GM12878 (cell line): ENCODE data around the gene RHPN2. TPM values are rescaled to one million over a fixed set of nuclear protein-coding genes. Genes with fewer than 3 reads are reported as not detected.

Experiments used
- ATAC-seq: fragments of 200-7000 bp; cut with Tn5 transposase; 3 replicates; pipeline ENCODE4 v1.9.1; 2020; ENCODE audit warnings: mild to moderate bottlenecking, moderate library complexity
- BruUV-seq: library from RNA; stranded (reverse); fragments of 400-500 nt; replicated peaks from 2 replicates; lab custom pipeline; 2021; lab: Mats Ljungman, UMichigan
- CTCF ChIA-PET: fragments of 300-600 bp; sonication (Branson Sonifier 250); formaldehyde crosslinking; extraction: SDS; loops from one replicate; lab custom pipeline; 2021; ENCODE audit warnings: inconsistent platforms; lab: Yijun Ruan, JAX
- POLR2A ChIA-PET: fragments of 350-600 bp; formaldehyde crosslinking; extraction: SDS; loops from one replicate; lab custom pipeline; 2021; ENCODE audit warnings: inconsistent platforms; lab: Charles Lee
- RAD21 ChIA-PET: fragments of 300-600 bp; sonication (Branson Sonifier 250); formaldehyde crosslinking; loops from one replicate; lab custom pipeline; 2023; ENCODE audit warnings: antibody characterized with exemption; ENCODE audit not compliant: unreplicated experiment; lab: Charles Lee
- SMC1A ChIA-PET: fragments of 300-600 bp; sonication (Branson Sonifier 250); formaldehyde crosslinking; loops from one replicate; lab custom pipeline; 2023; ENCODE audit not compliant: unreplicated experiment, uncharacterized antibody; lab: Charles Lee
- DNase-seq: peaks from one replicate; pipeline ENCODE4 v3.0.0-alpha.2; 2011; ENCODE audit warnings: low read depth, low spot score
- FAIRE-seq: peaks from 3 replicates; lab custom pipeline; 2011; peaks lifted over from hg19 to GRCh38; lab: Jason Lieb, UNC
- H2AFZ ChIP-seq: 2 replicates; pipeline ENCODE4 v1.6.0; 2011; ENCODE audit warnings: low read depth, low read length, control low read depth; ENCODE audit not compliant: control insufficient read depth
- H3K27ac ChIP-seq: 2 replicates; pipeline ENCODE4 v1.5.1; 2011; ENCODE audit warnings: control low read depth; ENCODE audit not compliant: control insufficient read depth, insufficient read depth
- H3K27me3 ChIP-seq, 2 experiments: replicated peaks in 1 of 2; 2 replicates each; pipeline versions ENCODE4 v1.6.0 to v1.6.1; 2011; ENCODE audit warnings: low read length in 1 of 2; ENCODE audit not compliant: control insufficient read depth in 2 of 2, insufficient read depth in 2 of 2
- H3K36me3 ChIP-seq, 2 experiments: 2 replicates each; pipeline ENCODE4 v1.5.1; 2011; ENCODE audit warnings: low read length in 1 of 2; ENCODE audit not compliant: control insufficient read depth in 2 of 2, insufficient read depth in 2 of 2
- H3K4me1 ChIP-seq: 2 replicates; pipeline ENCODE4 v1.6.1; 2011; ENCODE audit warnings: mild to moderate bottlenecking, low read length, moderate library complexity, mixed read lengths; ENCODE audit not compliant: control insufficient read depth, insufficient read depth
- H3K4me2 ChIP-seq: 2 replicates; pipeline ENCODE4 v1.6.0; 2011; ENCODE audit warnings: control low read depth; ENCODE audit not compliant: control insufficient read depth, insufficient read depth
- H3K4me3 ChIP-seq: fragments of 200-600 bp; sonication (generic); 2 replicates; pipeline ENCODE4 v1.5.1; 2016
- H3K79me2 ChIP-seq: 2 replicates; pipeline ENCODE4 v1.6.0; 2011; ENCODE audit warnings: low read length; ENCODE audit not compliant: control insufficient read depth, insufficient read depth
- H3K9ac ChIP-seq: 2 replicates; pipeline ENCODE4 v1.8.0; 2011; ENCODE audit warnings: low read length, control low read depth, mixed read lengths; ENCODE audit not compliant: control insufficient read depth, insufficient read depth
- H3K9me3 ChIP-seq: replicated peaks from 3 replicates; pipeline ENCODE4 v1.5.1; 2011; ENCODE audit warnings: mild to moderate bottlenecking, low read length; ENCODE audit not compliant: control insufficient read depth, insufficient read depth
- H4K20me1 ChIP-seq: 2 replicates; pipeline ENCODE4 v1.6.0; 2011; ENCODE audit not compliant: control insufficient read depth, insufficient read depth
- TARDBP ChIP-seq: IDR thresholded peaks from 2 replicates; pipeline ENCODE4 v1.6.1; 2016; ENCODE audit warnings: borderline replicate concordance
- WGBS: methylation state at CpG from one replicate; pipeline ENCODE4 v1.1.6; 2016; ENCODE audit warnings: low lambda C conversion rate; ENCODE audit not compliant: insufficient replicate concordance, insufficient coverage; ENCODE audit errors: missing lambda C conversion rate; 5-methylcytosine and 5-hydroxymethylcytosine counted together
- in situ Hi-C: fragments of 300-500 bp; cut with MboI; formaldehyde crosslinking; loops from 9 replicates; pipeline ENCODE4 v1.14.3; 2018; ENCODE audit warnings: mixed read lengths
- intact Hi-C: fragments of 100-400 bp; cut with micrococcal nuclease; formaldehyde crosslinking; loops from one replicate; pipeline ENCODE4 v1.14.2; 2022; ENCODE audit not compliant: unreplicated experiment
- polyA plus RNA-seq, 11 experiments: library from polyadenylated mRNA; depleted of rRNA in 4 of 11; unstranded in 6 of 11; stranded (reverse) in 5 of 11; fragments of >200 nt; fragmentation: Nextera tagmentation in 4 of 11; fragmentation: Illumina TruSeq in 1 of 11; extraction: Ambion mirVana in 4 of 11; extraction: Trizol in 1 of 11; gene quantifications; 1 replicate in 1 of 11; 2 replicates in 10 of 11; pipeline versions ENCODE4 v1.2.1 to v1.2.3, GENCODE V29; 2011 to 2016; ENCODE audit warnings: inconsistent platforms in 2 of 11, missing spikeins in 2 of 11, low read depth in 1 of 11
- total RNA-seq, 4 experiments: library from RNA; depleted of rRNA in 3 of 4; stranded (reverse); fragments of >200 nt in 3 of 4; fragmentation: Illumina TruSeq in 1 of 4; extraction: Trizol in 1 of 4; gene quantifications; 2 replicates each; pipeline versions ENCODE4 v1.2.1 to v1.2.3, GENCODE V29; 2013 to 2021
- TF ChIP-seq, protein P1 (sequence below): fragments of 450-650 bp; IDR thresholded peaks from 2 replicates; pipeline ENCODE4 v1.6.1; 2016; ENCODE audit warnings: mild to moderate bottlenecking, moderate library complexity, borderline replicate concordance

The RHPN2 gene
- total and polyA plus RNA-seq, 10 of the 15 experiments (the other 5 are each of a cell fraction or from before 2014, with no cell fraction given), result 0.71 to 7.4 (median 3.7) TPM

DNA sequence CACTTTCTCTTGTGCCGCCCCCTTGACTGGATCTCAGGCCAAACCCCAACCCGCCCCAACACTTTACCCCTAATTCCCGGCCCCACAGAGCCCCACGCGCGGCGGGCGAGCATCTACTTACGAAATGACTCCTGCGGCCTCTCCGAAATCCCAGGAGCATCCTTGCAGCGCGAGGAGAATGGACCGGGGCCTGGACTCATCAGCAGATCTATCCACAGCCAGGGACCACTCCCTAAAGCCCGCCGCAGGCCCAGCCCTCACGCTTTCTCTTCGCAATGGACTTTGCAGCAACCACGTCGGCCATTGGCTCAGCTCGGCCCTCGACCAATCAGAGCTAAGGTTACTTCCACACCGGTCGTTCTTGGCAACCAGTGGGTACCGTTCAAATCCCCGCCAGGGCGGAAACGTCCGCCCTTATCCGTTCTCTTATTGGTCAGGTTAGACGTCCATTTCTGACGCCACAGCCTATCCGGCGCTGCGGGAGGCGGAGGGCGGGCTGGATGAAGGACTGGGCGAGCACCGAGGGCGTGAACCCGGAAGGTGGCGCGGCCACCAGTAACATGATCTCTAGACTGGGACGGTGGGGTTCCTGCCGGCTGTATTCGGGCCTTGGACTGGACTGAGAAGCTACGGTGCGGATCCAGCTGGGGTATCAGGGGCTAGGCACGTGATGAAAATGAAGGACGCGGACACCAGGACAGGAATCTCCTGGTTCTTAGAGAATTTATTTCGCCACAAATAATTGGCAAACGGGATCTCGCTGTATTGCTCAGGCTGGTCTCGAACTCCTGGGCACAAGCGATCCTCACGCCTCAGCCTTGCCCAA is 92.8 kb downstream of the RHPN2 start, which contains the start of the genes CEP89 and FAAP24 (continued):
- TF ChIP-seq, protein P1, sequence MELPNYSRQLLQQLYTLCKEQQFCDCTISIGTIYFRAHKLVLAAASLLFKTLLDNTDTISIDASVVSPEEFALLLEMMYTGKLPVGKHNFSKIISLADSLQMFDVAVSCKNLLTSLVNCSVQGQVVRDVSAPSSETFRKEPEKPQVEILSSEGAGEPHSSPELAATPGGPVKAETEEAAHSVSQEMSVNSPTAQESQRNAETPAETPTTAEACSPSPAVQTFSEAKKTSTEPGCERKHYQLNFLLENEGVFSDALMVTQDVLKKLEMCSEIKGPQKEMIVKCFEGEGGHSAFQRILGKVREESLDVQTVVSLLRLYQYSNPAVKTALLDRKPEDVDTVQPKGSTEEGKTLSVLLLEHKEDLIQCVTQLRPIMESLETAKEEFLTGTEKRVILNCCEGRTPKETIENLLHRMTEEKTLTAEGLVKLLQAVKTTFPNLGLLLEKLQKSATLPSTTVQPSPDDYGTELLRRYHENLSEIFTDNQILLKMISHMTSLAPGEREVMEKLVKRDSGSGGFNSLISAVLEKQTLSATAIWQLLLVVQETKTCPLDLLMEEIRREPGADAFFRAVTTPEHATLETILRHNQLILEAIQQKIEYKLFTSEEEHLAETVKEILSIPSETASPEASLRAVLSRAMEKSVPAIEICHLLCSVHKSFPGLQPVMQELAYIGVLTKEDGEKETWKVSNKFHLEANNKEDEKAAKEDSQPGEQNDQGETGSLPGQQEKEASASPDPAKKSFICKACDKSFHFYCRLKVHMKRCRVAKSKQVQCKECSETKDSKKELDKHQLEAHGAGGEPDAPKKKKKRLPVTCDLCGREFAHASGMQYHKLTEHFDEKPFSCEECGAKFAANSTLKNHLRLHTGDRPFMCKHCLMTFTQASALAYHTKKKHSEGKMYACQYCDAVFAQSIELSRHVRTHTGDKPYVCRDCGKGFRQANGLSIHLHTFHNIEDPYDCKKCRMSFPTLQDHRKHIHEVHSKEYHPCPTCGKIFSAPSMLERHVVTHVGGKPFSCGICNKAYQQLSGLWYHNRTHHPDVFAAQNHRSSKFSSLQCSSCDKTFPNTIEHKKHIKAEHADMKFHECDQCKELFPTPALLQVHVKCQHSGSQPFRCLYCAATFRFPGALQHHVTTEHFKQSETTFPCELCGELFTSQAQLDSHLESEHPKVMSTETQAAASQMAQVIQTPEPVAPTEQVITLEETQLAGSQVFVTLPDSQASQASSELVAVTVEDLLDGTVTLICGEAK, result peak; percentile 94

DNA sequence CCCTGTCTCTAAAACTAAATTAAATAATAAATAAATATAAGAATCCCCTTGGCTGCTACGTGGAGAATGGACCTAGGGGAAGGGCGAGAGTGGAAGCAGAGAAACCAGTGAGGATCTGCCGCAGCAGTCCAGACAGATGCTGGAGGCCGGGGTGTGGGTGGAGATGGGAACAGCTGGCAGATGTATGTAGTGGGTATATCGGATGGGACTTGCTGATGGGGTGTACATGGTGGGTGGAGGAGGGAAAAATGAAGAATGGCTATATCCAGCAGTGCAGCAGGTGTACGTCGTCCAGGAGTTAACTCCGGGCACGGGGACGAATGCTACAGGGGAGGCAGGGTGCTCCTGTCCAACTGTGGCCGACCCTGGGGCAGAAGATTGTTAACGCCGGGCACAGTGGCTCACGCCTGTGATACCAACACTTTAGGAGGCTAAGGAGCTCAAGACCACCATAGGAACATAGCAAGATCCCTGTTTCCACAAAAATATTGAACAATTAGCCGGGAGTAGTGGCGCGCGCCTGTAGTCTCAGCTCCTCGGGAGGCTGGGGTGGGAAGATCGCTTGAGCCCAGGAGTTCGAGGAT is 93.6 kb downstream of the RHPN2 start:
- no peak for ATAC-seq
- 0 out of 2 replicates have a peak, but pooled peaks cover 3% of the 10 kb centered on the region for H3K4me1 ChIP-seq
- WGBS, result 29% methylated on average over 21 of the region's 21 CpGs
- no peaks in the 10 kb centered on the region for H4K20me1 ChIP-seq
- in situ Hi-C loops, result no loop called here
- H3K27me3 ChIP-seq, result no peaks in the 10 kb centered on the region
- H3K27ac ChIP-seq, result no peak overlapping the region
- ChIA-PET SMC1A (interaction anchor here (2.5 kb wide), 1 partner anchor 213 kb away, joined by 8 read pairs; no protein-coding TSS in a partner anchor), POLR2A (no interaction called here), RAD21 (interaction anchor here (0.6 to 0.7 kb wide), 2 partner anchors 71 to 1762 kb away, joined by 4 to 5 read pairs; no protein-coding TSS in a partner anchor), CTCF (interaction anchor here (1.3 kb wide), 1 partner anchor 206 kb away, joined by 3 read pairs; no protein-coding TSS in a partner anchor)
- H3K4me3 ChIP-seq, result peak overlapping the region; percentile 95
- FAIRE-seq, result no peak
- no peaks in the 10 kb centered on the region for H3K9me3 ChIP-seq
- peaks cover 10% of the 10 kb centered on the region for H3K79me2 ChIP-seq
- no peak for TF ChIP-seq TARDBP
- peaks cover 0 to 2% of the 10 kb centered on the region in 2 experiments; a peak in 1 of 4 replicates for H3K36me3 ChIP-seq
- H2AFZ ChIP-seq, result peak overlapping the region; percentile 33
- intact Hi-C loops, result loop anchor here (5.0 to 10.0 kb wide), 2 partner anchors 279 to 386 kb away; partner anchors contain the start of genes NUDT19 and PDCD5
- H3K9ac ChIP-seq, result peak overlapping the region; percentile 67
- BruUV-seq, result TSS peak; percentile 83
- DNase-seq, result no peak
- peak overlapping the region; percentile 96 for H3K4me2 ChIP-seq
